K562 (cell line): Measurements from ENCODE around the gene GCGR. TPM values are rescaled to one million over a fixed set of nuclear protein-coding genes. Genes with fewer than 3 reads are reported as not detected.

Experiments used
- ATAC-seq: fragments of 200-7000 bp; cut with Tn5 transposase; 3 replicates; pipeline ENCODE4 v1.9.1; 2020; ENCODE audit warnings: moderate library complexity
- BruUV-seq: library from RNA; stranded (reverse); fragments of 400-500 nt; replicated peaks from 2 replicates; lab custom pipeline; 2021; lab: Mats Ljungman, UMichigan
- CTCF ChIA-PET: fragments of 300-600 bp; formaldehyde crosslinking; extraction: SDS; loops from one replicate; lab custom pipeline; 2021; ENCODE audit warnings: low intra/inter-chr PET ratio; lab: Yijun Ruan, JAX
- POLR2A ChIA-PET: fragments of 300-600, 350-650 bp; sonication (Branson Sonifier 250); formaldehyde crosslinking; extraction: SDS; loops from one replicate; lab custom pipeline; 2021; ENCODE audit warnings: antibody characterized with exemption, inconsistent platforms; lab: Yijun Ruan, JAX
- DNase-seq, 4 experiments: peaks; one replicate each; pipeline versions ENCODE4 v3.0.0 to v3.0.0-alpha.2; 2011 to 2018; ENCODE audit warnings: low spot score in 3 of 4, mixed read lengths in 3 of 4; ENCODE audit errors: extremely low read depth in 1 of 4
- FAIRE-seq: peaks from 2 replicates; lab custom pipeline; 2011; peaks lifted over from hg19 to GRCh38; lab: Jason Lieb, UNC
- H2AFZ ChIP-seq: 2 replicates; pipeline ENCODE4 v1.6.0; 2011; ENCODE audit warnings: low read depth, low read length, control low read depth, inconsistent platforms
- H3K27ac ChIP-seq: fragments of 200-600 bp; 3 replicates; pipeline ENCODE4 v1.8.0; 2011; ENCODE audit warnings: low read depth, mild to moderate bottlenecking, control low read depth, inconsistent platforms, low read length, moderate library complexity, mixed read lengths; ENCODE audit errors: extremely low read depth
- H3K27me3 ChIP-seq, 2 experiments: fragments of 300-600 bp in 1 of 2; 2 replicates in 1 of 2; 3 replicates in 1 of 2; pipeline versions ENCODE4 v1.6.0 to v1.8.0; 2011; ENCODE audit warnings: inconsistent platforms in 2 of 2, low read length in 2 of 2, mild to moderate bottlenecking in 1 of 2, mixed read lengths in 1 of 2, moderate library complexity in 1 of 2; ENCODE audit not compliant: control insufficient read depth in 2 of 2, insufficient read depth in 2 of 2
- H3K36me3 ChIP-seq: fragments of 300-600 bp; 3 replicates; pipeline ENCODE4 v1.8.0; 2011; ENCODE audit warnings: mild to moderate bottlenecking, low read length, inconsistent platforms; ENCODE audit not compliant: control insufficient read depth, insufficient read depth
- H3K4me1 ChIP-seq, 2 experiments: fragments of 200-600 bp in 1 of 2; replicated peaks in 1 of 2; 2 replicates in 1 of 2; 3 replicates in 1 of 2; pipeline versions ENCODE4 v1.5.1 to v1.8.0; 2011; ENCODE audit warnings: inconsistent platforms in 2 of 2, low read length in 2 of 2, mild to moderate bottlenecking in 1 of 2, mixed read lengths in 1 of 2, moderate library complexity in 1 of 2; ENCODE audit not compliant: control insufficient read depth in 2 of 2, insufficient read depth in 2 of 2
- H3K4me2 ChIP-seq: 2 replicates; pipeline ENCODE4 v1.6.1; 2011; ENCODE audit warnings: low read length, control low read depth, inconsistent platforms, mixed read lengths; ENCODE audit not compliant: insufficient read depth
- H3K4me3 ChIP-seq: fragments of 200-600 bp; sonication (generic), shearing (Covaris generic); 2 replicates; pipeline ENCODE4 v1.5.1; 2016; ENCODE audit warnings: control low read depth, inconsistent platforms
- H3K79me2 ChIP-seq: fragments of 200-600 bp; 3 replicates; pipeline ENCODE4 v1.8.0; 2011; ENCODE audit warnings: low read length, inconsistent platforms; ENCODE audit not compliant: control insufficient read depth, insufficient read depth
- H3K9ac ChIP-seq, 2 experiments: 2 replicates each; pipeline versions ENCODE4 v1.6.0 to v1.6.1; 2011; ENCODE audit warnings: low read depth in 2 of 2, low read length in 2 of 2, control low read depth in 1 of 2, inconsistent platforms in 1 of 2, mild to moderate bottlenecking in 1 of 2, mixed read lengths in 1 of 2; ENCODE audit not compliant: insufficient read depth in 1 of 2
- H3K9me1 ChIP-seq: one replicate; pipeline ENCODE4 v1.6.0; 2011; ENCODE audit warnings: inconsistent platforms, mild to moderate bottlenecking, low read length, moderate library complexity; ENCODE audit not compliant: control insufficient read depth, insufficient read depth
- H3K9me3 ChIP-seq: replicated peaks from 2 replicates; pipeline ENCODE4 v1.5.1; 2011; ENCODE audit warnings: low read depth, low read length, inconsistent platforms; ENCODE audit not compliant: control insufficient read depth, insufficient read depth
- H4K20me1 ChIP-seq: replicated peaks from 2 replicates; pipeline ENCODE4 v1.6.1; 2011; ENCODE audit warnings: low read length, inconsistent platforms, mixed read lengths; ENCODE audit not compliant: control insufficient read depth, insufficient read depth
- CBX2 ChIP-seq: fragments of 200-600 bp; sonication (generic); IDR thresholded peaks from one replicate; pipeline ENCODE4 v1.6.1; 2012; ENCODE audit warnings: mild to moderate bottlenecking, low read length, inconsistent platforms; ENCODE audit not compliant: insufficient read depth, poor library complexity, severe bottlenecking
- CTCF ChIP-seq, 3 experiments: IDR thresholded peaks in 2 of 3; conservative IDR thresholded peaks in 1 of 3; 2 replicates each; pipeline ENCODE4 v1.5.1; 2011 to 2012; ENCODE audit warnings: low read length in 3 of 3, mild to moderate bottlenecking in 3 of 3, control low read depth in 2 of 3, improper control_type of control experiment in 1 of 3, inconsistent platforms in 1 of 3, low read depth in 1 of 3, mixed read lengths in 1 of 3, moderate library complexity in 1 of 3; ENCODE audit not compliant: insufficient read depth in 2 of 3
- WGBS: fragments of 100-300 bp; shearing (Covaris generic); methylation state at CpG from one replicate; pipeline ENCODE4 v1.1.6; 2016; ENCODE audit warnings: low coverage, mixed read lengths; ENCODE audit not compliant: insufficient coverage; ENCODE audit errors: missing lambda C conversion rate; 5-methylcytosine and 5-hydroxymethylcytosine counted together
- in situ Hi-C: fragments of 300-500 bp; cut with MboI; formaldehyde crosslinking; loops from 4 replicates; pipeline ENCODE4 v1.15.0; 2018; ENCODE audit warnings: inconsistent platforms, mixed read lengths
- intact Hi-C: fragments of 100-400 bp; cut with micrococcal nuclease; formaldehyde crosslinking; loops from 2 replicates; pipeline ENCODE4 v1.14.2; 2022
- polyA plus RNA-seq, 8 experiments: library from polyadenylated mRNA; depleted of rRNA in 4 of 8; stranded (reverse) in 5 of 8; unstranded in 3 of 8; fragments of >200 nt; fragmentation: Nextera tagmentation in 2 of 8; fragmentation: Illumina TruSeq in 1 of 8; extraction: Ambion mirVana in 2 of 8; extraction: Trizol in 1 of 8; gene quantifications; 2 replicates each; pipeline versions ENCODE4 v1.2.1 to v1.2.3, GENCODE V29; 2011 to 2014; ENCODE audit warnings: inconsistent platforms in 1 of 8, missing spikeins in 1 of 8
- total RNA-seq, 7 experiments: library from RNA; depleted of rRNA in 6 of 7; stranded (reverse); fragments of >200 nt in 6 of 7; fragmentation: Illumina TruSeq in 2 of 7; extraction: Trizol in 2 of 7; gene quantifications; 2 replicates each; pipeline versions ENCODE4 v1.2.1 to v1.2.3, GENCODE V29; 2011 to 2021; ENCODE audit warnings: low replicate concordance in 1 of 7
- TF ChIP-seq, protein P1 (sequence below): IDR thresholded peaks from 2 replicates; pipeline ENCODE4 v1.6.1; 2011; ENCODE audit warnings: borderline replicate concordance, low read depth, mild to moderate bottlenecking, moderate library complexity, low read length; ENCODE audit not compliant: insufficient read depth, poor library complexity, severe bottlenecking
- TF ChIP-seq, protein P2 (sequence below): sonication (generic); formaldehyde crosslinking; IDR thresholded peaks from 2 replicates; pipeline ENCODE4 v1.9.0; 2022; ENCODE audit warnings: mild to moderate bottlenecking, missing genetic modification reagents

The GCGR gene
- total and polyA plus RNA-seq, 9 of the 15 experiments (the other 6 are each of a cell fraction or from before 2014, with no cell fraction given): not detected

DNA sequence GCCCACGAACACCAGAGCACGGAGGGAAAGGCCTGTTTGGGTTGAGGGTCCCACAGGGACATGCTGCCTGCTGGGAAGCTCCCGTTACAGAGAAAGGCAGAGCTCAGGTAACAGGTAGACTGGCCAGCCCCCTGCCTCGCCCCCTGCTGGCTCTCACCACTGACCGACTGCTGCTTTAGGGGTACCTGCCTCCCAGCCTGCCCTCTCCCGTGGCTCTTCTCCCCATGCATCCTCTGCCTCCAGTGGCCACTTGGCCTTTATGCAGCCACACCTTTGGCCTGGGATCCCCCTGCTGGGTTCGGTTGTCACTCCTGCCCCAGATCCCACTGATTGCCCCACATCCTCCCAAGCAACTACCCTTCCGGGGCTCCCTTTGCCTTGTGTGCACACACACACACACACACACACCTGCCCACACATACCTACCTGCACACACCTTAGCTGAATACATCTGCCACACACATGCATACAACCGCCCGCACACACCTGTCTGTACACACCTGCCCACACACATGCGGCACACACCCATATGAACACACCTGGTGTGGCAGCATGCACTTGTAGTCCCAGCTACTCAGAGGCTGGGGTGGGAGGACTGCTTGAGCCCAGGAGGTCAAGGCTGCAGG, 22.0 kb downstream of the GCGR start:
- H3K9me1 ChIP-seq: no peaks in the 10 kb centered on the region
- POLR2A ChIA-PET: interaction anchor here (0.5 to 1.4 kb wide), 2 partner anchors 7 to 1289 kb away, joined by 3 read pairs; partner anchors contain the start of gene MCRIP1
- FAIRE-seq: no peak
- peak; percentile 29 for ATAC-seq
- intact Hi-C loops: no loop called here
- no peak overlapping the region for H3K4me2 ChIP-seq
- H3K27me3 ChIP-seq: no peaks in the 10 kb centered on the region
- peak overlapping the region; percentile 46 for H2AFZ ChIP-seq
- no peaks in the 10 kb centered on the region for H3K36me3 ChIP-seq
- TF ChIP-seq CTCF (IDR thresholded peaks at IDR 0.05 in 2 of 3, conservative IDR thresholded peaks at IDR 0.05 in 1 of 3; ENCODE audit: insufficient read depth in 2 of 3, low read depth in 1 of 3, low read length in 3 of 3) (peak; percentile 43 to 81 (median 47)), CBX2 (no peak)
- TF ChIP-seq, protein P1, sequence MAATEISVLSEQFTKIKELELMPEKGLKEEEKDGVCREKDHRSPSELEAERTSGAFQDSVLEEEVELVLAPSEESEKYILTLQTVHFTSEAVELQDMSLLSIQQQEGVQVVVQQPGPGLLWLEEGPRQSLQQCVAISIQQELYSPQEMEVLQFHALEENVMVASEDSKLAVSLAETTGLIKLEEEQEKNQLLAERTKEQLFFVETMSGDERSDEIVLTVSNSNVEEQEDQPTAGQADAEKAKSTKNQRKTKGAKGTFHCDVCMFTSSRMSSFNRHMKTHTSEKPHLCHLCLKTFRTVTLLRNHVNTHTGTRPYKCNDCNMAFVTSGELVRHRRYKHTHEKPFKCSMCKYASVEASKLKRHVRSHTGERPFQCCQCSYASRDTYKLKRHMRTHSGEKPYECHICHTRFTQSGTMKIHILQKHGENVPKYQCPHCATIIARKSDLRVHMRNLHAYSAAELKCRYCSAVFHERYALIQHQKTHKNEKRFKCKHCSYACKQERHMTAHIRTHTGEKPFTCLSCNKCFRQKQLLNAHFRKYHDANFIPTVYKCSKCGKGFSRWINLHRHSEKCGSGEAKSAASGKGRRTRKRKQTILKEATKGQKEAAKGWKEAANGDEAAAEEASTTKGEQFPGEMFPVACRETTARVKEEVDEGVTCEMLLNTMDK: peak; percentile 16
- TF ChIP-seq, protein P2, sequence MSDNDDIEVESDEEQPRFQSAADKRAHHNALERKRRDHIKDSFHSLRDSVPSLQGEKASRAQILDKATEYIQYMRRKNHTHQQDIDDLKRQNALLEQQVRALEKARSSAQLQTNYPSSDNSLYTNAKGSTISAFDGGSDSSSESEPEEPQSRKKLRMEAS (CRISPR knock-in tag): 0 out of 2 replicates have a peak, but pooled peaks have one; percentile 18
- in situ Hi-C loops: no loop called here
- no peaks in the 10 kb centered on the region for H3K79me2 ChIP-seq
- peak in 2 of 4 experiments; percentile 44 to 60 for DNase-seq
- no peaks in the 10 kb centered on the region for H3K9me3 ChIP-seq
- 67% methylated on average over 11 of the region's 11 CpGs for WGBS
- H3K27ac ChIP-seq: no peak overlapping the region
- BruUV-seq: no TSS peak
- H3K4me3 ChIP-seq: no peak overlapping the region
- CTCF ChIA-PET: no interaction called here
- H3K9ac ChIP-seq: peak overlapping the region in 1 of 2 experiments; percentile 53; a peak in 2 of 4 replicates
- peaks cover 17 to 74% of the 10 kb centered on the region in 2 experiments for H3K4me1 ChIP-seq
- no peaks in the 10 kb centered on the region for H4K20me1 ChIP-seq
